Cardiac fibroblast (primary cell): ENCODE results near the gene NIM1K.

Experiments used
- DNase-seq, 2 donors: peaks; one replicate each; pipeline versions ENCODE4 v3.0.0 to v3.0.0-alpha.2; 2010; ENCODE audit warnings: low read depth in 2 of 2
- H3K4me3 ChIP-seq, 2 donors: replicated peaks in 1 of 2; 1 replicate in 1 of 2; 2 replicates in 1 of 2; pipeline ENCODE4 v1.5.1; 2011; ENCODE audit warnings: low read depth in 2 of 2, low read length in 2 of 2, mild to moderate bottlenecking in 2 of 2, moderate library complexity in 1 of 2
- TF ChIP-seq, protein P1 (sequence below): IDR thresholded peaks from one replicate; pipeline ENCODE4 v1.5.1; 2011; ENCODE audit warnings: low read depth, mild to moderate bottlenecking, low read length, inconsistent platforms

The NIM1K gene

DNA sequence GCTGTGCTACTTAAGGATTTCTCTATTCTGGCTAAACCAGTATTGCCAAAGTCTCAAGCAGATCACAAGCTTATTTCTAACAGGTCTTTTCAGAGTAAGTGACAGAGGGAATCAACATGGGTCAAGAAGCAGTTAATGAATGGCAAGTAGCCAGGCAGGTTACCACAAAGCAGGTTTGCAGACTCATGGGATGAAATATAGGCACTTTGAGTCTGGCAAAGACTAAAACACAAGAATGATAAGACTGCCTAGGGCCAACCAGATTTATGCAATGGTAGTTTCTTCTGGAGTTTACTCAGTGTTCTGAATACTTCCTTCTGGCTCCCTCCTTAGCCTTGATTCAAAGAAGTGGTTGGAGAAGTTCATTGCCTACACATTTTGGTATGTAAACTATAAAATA lies 117.6 kb downstream of the NIM1K start:
- DNase-seq: no peak
- peak overlapping the region in 1 of 2 donors; percentile 94 for H3K4me3 ChIP-seq
- TF ChIP-seq, protein P1, sequence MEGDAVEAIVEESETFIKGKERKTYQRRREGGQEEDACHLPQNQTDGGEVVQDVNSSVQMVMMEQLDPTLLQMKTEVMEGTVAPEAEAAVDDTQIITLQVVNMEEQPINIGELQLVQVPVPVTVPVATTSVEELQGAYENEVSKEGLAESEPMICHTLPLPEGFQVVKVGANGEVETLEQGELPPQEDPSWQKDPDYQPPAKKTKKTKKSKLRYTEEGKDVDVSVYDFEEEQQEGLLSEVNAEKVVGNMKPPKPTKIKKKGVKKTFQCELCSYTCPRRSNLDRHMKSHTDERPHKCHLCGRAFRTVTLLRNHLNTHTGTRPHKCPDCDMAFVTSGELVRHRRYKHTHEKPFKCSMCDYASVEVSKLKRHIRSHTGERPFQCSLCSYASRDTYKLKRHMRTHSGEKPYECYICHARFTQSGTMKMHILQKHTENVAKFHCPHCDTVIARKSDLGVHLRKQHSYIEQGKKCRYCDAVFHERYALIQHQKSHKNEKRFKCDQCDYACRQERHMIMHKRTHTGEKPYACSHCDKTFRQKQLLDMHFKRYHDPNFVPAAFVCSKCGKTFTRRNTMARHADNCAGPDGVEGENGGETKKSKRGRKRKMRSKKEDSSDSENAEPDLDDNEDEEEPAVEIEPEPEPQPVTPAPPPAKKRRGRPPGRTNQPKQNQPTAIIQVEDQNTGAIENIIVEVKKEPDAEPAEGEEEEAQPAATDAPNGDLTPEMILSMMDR: no peak

DNA sequence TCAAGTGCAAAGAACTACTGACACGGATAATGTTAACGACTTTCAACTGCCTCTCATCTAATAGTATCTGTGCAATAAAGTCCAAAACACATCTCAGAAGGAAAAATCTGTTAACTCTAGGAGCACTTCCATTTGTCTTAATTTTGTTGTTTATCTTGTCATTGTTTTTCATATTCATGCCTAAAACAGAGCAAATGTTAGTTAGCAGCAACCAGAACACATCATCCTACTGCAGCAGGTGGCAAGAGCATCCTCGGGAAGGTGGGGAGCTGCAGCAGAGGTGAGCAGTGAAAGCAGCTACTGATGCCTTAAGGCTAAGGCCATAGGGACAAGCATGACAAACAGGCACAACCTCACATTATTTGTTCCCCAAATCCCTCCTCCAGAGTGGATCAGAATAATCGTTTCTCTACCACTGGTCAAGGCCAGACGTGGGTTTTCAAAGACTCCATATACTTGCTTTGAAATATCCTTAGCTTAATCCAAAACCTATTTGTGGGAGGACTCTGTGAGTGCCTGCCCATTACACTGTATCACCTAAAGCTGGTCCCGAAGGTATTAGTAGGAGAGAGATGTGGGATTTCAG lies 120.1 kb downstream of the NIM1K start:
- TF ChIP-seq, protein P1: no peak
- peak overlapping the region; percentile 94 to 97 for H3K4me3 ChIP-seq
- DNase-seq: no peak

DNA sequence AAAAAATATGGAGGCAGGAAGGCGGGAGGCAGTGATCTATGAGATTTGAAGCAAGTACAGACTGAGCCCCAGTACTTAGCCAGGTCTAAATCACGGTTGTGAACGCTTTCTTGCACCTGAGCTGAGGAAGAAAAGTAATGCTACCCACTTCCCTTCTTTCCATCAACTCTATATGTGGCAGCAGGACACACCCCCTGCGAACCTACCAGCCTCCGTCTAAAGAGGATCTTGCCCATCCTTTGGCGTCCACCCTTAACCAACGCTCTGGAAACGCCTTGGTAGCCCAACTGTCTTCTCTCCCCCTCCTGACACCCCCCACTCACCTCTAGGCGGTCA lies 120.6 kb downstream of the NIM1K start:
- no peak for DNase-seq
- peak overlapping the region; percentile 94 to 97 for H3K4me3 ChIP-seq
- TF ChIP-seq, protein P1: no peak

DNA sequence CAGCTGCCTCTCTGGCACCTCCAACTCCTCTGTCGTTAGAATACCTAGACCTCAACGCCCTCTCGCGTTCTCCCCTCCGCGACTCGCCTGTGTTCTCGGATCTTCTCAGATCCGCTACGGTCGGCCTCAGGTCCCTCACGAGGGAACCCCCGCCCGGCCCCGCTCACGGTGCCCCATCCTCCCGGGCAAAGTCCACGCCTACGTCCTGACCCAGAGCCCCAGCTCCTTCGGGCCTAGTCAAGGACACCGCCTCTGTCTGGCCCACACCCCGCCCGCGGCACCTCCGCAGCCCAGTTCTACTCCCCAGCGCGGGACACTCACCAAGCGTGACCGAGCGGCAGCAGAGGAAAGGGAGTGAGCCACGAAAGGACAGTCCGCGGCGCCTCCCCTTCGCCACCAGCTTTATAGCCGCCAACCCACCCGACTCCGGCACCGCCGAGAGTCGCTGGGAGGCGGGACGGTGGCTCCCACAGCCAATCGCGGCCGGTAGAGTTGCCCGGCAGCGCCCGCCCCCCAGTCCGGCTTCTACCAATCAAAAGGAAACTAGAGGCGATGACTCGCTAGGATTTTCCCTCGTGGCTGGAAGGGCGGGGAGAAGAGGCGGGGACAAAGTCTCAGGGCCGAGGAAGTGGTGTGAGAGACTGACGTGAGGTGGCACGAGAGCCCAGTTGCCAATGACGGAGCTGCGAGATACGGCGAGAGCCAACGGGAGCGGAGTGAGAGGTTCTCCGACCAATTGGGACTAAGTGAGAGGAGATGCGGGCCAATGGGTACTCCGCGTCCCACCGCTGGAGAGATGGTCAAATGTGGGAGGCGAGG lies 121.2 kb downstream of the NIM1K start, which contains the start of gene HMGCS1:
HMGCS1 (minus strand) TSS at position 378 of the 819 bp plus-strand sequence. CDS start 14,447 bp downstream, outside the sequence.
- TF ChIP-seq, protein P1: peak; percentile 5
- H3K4me3 ChIP-seq: peak within 1 kb of the TSS; percentile 94 to 97
- DNase-seq: peak; percentile 100

DNA sequence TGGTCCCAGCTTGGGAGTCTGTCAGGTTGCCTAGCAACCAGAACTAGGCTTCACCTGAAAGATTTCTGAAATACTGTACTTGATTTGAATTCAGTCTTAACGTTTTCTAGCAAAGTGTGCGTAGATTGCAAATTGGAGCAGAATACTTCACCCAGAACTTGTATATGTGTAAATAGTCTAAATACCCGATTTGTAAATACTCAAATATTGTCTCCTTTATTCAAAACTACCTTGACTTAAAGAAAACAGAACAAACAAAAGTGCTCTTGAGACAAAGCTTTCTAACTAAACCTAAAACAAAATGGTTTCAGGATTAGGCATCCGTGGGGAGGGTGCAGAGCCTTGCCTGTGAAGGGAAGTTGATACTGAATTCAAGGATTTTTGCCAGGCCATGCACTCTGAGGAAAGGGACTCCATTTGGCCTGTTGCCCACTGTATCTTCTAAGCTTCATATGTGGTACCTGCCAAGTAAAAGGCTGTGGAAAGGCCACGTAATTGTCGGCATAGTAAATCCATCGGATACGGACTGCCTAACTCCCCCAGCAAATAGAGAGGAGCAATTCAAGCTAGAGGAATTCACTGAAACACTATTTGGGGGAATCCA lies 121.9 kb downstream of the NIM1K start:
- DNase-seq: peak in 1 of 2 donors; percentile 62
- H3K4me3 ChIP-seq: peak overlapping the region in 1 of 2 donors; percentile 11
- TF ChIP-seq, protein P1: no peak

DNA sequence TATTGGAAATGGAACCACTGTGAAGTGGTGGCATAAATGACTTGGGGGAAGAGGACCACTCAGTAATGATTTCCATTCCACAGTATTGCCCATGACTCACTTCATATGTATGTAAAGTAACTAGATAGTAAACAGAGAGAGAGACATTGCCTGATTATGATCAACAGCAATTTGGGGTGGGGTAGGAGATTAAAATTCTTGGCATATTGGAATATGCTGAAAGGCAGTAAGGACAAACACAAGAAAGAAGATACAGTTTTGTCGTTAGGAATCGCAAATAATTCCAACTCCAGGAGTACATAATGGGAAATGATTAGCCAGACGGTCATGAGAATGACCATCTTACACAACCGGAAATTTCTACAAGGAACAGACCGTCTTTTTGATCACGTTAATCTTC lies 122.7 kb downstream of the NIM1K start:
- no peak for DNase-seq
- TF ChIP-seq, protein P1: no peak
- H3K4me3 ChIP-seq: no peak overlapping the region
